Uterus (tissue), 4 donors: ENCODE results near the gene HSD17B8. TPM values are rescaled to one million over a fixed set of nuclear protein-coding genes. Genes with fewer than 3 reads are reported as not detected.

Experiments used
- DNase-seq, 2 donors: peaks; one replicate each; pipeline ENCODE4 v3.0.0-alpha.2; 2019 to 2020
- H3K27ac ChIP-seq, 2 donors: fragments of 200-600 bp; sonication (generic); 1 replicate in 1 of 2; 2 replicates in 1 of 2; pipeline ENCODE4 v1.5.1; 2016 to 2018
- H3K27me3 ChIP-seq, 2 donors: fragments of 200-600 bp; sonication (generic); one replicate each; pipeline ENCODE4 v1.5.1; 2018 to 2019; ENCODE audit warnings: control low read depth in 1 of 2
- H3K36me3 ChIP-seq, 2 donors: fragments of 200-600 bp; sonication (generic); one replicate each; pipeline ENCODE4 v1.5.1; 2019; ENCODE audit warnings: control low read depth in 1 of 2
- H3K4me1 ChIP-seq, 2 donors: fragments of 200-600 bp; sonication (generic); one replicate each; pipeline ENCODE4 v1.5.1; 2018 to 2019; ENCODE audit warnings: control low read depth in 1 of 2
- H3K4me3 ChIP-seq, 2 donors: fragments of 200-600 bp; sonication (generic); 1 replicate in 1 of 2; 2 replicates in 1 of 2; pipeline ENCODE4 v1.5.1; 2018 to 2019; ENCODE audit warnings: mild to moderate bottlenecking in 1 of 2
- H3K9me3 ChIP-seq, 2 donors: fragments of 200-600 bp; sonication (generic); one replicate each; pipeline ENCODE4 v1.5.1; 2019; ENCODE audit warnings: control low read depth in 1 of 2
- POLR2A ChIP-seq, 2 donors: fragments of 450-650 bp; IDR thresholded peaks; one replicate each; pipeline ENCODE4 v1.6.1; 2016; ENCODE audit warnings: antibody characterized with exemption in 2 of 2, mild to moderate bottlenecking in 1 of 2, moderate library complexity in 1 of 2
- intact Hi-C: fragments of 100-400 bp; cut with DNase I; formaldehyde crosslinking; loops from one replicate; pipeline ENCODE4 v1.15.1; 2023; ENCODE audit warnings: low total_unique reads
- total RNA-seq, 4 donors: library from RNA; depleted of rRNA in 3 of 4; stranded (reverse); fragments of >200 nt in 3 of 4; gene quantifications; one replicate each; pipeline versions ENCODE4 v1.1.0 to v1.2.4, GENCODE V29; 2014 to 2023
- TF ChIP-seq, protein P1 (sequence below), 4 experiments: fragments of 200-600 bp in 2 of 4; fragments of 450-650 bp in 2 of 4; sonication (generic) in 2 of 4; IDR thresholded peaks; one replicate each; pipeline ENCODE4 v1.5.1; 2016 to 2019; ENCODE audit warnings: antibody characterized with exemption in 4 of 4, mild to moderate bottlenecking in 2 of 4, moderate library complexity in 1 of 4
- donor health status: DM: yes; HTN: yes; CAD: no.

HSD17B8 gene
- total RNA-seq, 4 donors from 2014 or later: 2.6 to 11.3 (median 5.8) TPM; not detected in 1

DNA sequence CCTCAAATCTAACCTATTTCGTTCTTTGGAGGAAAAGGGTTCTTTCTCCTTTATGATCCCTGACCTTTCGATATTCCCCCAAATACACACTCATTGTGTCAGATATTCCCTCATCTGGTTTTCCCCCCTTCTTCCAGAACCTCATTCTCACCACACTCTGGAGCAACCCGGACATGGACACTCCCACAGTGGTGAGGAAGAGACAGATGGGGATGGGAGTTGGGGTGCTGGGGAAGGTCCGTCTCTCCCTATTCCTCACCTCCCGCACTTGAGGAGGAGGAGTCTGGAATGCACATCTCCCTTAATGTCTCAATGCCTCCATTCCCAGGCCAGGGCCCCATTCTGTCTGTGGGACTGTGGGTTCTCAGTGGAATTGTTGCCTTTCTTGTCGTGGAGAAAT, 2.5 kb upstream of the HSD17B8 start:
- no peak for DNase-seq
- H3K36me3 ChIP-seq: no peaks in the 10 kb centered on the region
- peaks cover 10% of the 10 kb centered on the region in 2 donors for H3K4me1 ChIP-seq
- no peaks in the 10 kb centered on the region for H3K9me3 ChIP-seq
- no peak overlapping the region for H3K27ac ChIP-seq
- H3K4me3 ChIP-seq: peak overlapping the region; percentile 72 to 89
- TF ChIP-seq, protein P1, sequence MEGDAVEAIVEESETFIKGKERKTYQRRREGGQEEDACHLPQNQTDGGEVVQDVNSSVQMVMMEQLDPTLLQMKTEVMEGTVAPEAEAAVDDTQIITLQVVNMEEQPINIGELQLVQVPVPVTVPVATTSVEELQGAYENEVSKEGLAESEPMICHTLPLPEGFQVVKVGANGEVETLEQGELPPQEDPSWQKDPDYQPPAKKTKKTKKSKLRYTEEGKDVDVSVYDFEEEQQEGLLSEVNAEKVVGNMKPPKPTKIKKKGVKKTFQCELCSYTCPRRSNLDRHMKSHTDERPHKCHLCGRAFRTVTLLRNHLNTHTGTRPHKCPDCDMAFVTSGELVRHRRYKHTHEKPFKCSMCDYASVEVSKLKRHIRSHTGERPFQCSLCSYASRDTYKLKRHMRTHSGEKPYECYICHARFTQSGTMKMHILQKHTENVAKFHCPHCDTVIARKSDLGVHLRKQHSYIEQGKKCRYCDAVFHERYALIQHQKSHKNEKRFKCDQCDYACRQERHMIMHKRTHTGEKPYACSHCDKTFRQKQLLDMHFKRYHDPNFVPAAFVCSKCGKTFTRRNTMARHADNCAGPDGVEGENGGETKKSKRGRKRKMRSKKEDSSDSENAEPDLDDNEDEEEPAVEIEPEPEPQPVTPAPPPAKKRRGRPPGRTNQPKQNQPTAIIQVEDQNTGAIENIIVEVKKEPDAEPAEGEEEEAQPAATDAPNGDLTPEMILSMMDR (IDR thresholded peaks at IDR 0.05): no peak
- no peak for TF ChIP-seq POLR2A (IDR thresholded peaks at IDR 0.05)
- H3K27me3 ChIP-seq: no peaks in the 10 kb centered on the region
- intact Hi-C loops: loop anchor here (10.0 kb wide), 1 partner anchor 93 kb away; the partner anchor contains the start of gene RGL2

DNA sequence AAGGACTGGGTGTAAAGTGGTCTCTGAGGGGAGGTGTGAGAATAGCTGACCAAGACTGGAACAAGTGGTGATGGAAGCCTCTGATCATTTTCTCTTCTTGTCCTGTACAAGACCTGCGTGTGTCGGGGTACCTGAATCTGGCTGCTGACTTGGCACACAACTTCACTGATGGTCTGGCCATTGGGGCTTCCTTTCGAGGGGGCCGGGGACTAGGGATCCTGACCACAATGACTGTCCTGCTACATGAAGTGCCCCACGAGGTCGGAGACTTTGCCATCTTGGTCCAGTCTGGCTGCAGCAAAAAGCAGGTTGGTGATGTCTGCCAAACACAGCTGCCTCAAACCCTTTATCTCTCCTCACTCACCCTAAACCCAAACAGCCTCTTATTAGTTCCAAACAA, 1.7 kb upstream of the HSD17B8 start:
- H3K4me3 ChIP-seq: no peak overlapping the region
- H3K27ac ChIP-seq: no peak overlapping the region
- H3K9me3 ChIP-seq: no peaks in the 10 kb centered on the region
- no peaks in the 10 kb centered on the region for H3K27me3 ChIP-seq
- H3K4me1 ChIP-seq: peaks cover 10% of the 10 kb centered on the region in 2 donors
- intact Hi-C loops: loop anchor here (10.0 kb wide), 1 partner anchor 92 kb away; the partner anchor contains the start of gene RGL2
- H3K36me3 ChIP-seq: no peaks in the 10 kb centered on the region
- DNase-seq: no peak
- TF ChIP-seq, protein P1 (IDR thresholded peaks at IDR 0.05): no peak
- no peak for TF ChIP-seq POLR2A (IDR thresholded peaks at IDR 0.05)

DNA sequence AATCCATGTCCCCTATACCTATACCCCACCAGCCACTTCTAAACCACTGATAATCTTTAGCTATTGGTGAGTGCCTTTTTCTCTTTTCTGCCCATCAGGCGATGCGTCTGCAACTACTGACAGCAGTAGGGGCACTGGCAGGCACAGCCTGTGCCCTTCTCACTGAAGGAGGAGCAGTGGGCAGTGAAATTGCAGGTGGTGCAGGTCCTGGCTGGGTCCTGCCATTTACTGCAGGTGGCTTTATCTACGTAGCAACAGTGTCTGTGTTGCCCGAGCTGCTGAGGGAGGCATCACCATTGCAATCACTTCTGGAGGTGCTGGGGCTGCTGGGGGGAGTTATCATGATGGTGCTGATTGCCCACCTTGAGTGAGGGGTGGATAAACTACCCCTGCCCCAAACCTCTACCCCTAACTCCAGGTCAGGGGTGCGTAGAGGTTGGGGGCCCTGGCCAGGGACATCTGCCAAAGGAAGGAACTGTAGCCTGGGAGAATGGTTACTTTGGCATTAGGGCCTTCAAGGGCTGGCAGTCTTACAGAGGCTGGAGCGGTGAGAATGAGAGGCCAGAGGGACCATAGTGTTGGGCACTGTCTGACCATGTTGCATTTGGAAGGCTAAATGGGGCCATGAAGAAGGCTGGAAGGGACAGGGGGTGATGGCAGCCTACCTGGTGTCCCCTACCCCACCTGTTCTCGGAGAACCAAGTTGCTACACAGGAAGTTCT, 851 bp upstream of the HSD17B8 start:
- H3K27ac ChIP-seq: no peak overlapping the region
- no peak for DNase-seq
- no peak for TF ChIP-seq POLR2A (IDR thresholded peaks at IDR 0.05)
- TF ChIP-seq, protein P1 (IDR thresholded peaks at IDR 0.05): no peak
- H3K9me3 ChIP-seq: no peaks in the 10 kb centered on the region
- no peaks in the 10 kb centered on the region for H3K27me3 ChIP-seq
- peaks cover 10% of the 10 kb centered on the region in 2 donors for H3K4me1 ChIP-seq
- H3K36me3 ChIP-seq: no peaks in the 10 kb centered on the region
- H3K4me3 ChIP-seq: no peak overlapping the region
- intact Hi-C loops: loop anchor here (10.0 kb wide), 1 partner anchor 91 kb away; the partner anchor contains the start of gene RGL2

DNA sequence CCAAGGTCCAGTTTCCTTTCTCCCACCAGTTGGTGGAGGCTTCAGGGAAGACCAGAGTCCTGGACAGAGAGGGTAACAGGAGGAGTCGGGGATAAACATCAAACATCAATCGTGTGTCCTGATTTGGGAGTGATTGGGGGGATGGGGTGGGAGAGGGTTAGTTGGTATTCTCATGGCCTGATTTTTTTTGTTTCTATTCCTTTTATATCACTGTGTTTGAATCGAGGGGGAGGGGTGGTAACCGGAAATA, 365 bp upstream of the HSD17B8 start:
- Histone ChIP-seq H3K9me3 (no peaks in the 10 kb centered on the region), H3K4me1 (peaks cover 10% of the 10 kb centered on the region in 2 donors), H3K36me3 (no peaks in the 10 kb centered on the region), H3K4me3 (peak overlapping the region in 1 of 2 donors; percentile 41), H3K27ac (no peak overlapping the region), H3K27me3 (no peaks in the 10 kb centered on the region)
- intact Hi-C loops: loop anchor here (10.0 kb wide), 1 partner anchor 91 kb away; the partner anchor contains the start of gene RGL2
- TF ChIP-seq, protein P1 (IDR thresholded peaks at IDR 0.05): no peak
- no peak for TF ChIP-seq POLR2A (IDR thresholded peaks at IDR 0.05)
- no peak for DNase-seq

DNA sequence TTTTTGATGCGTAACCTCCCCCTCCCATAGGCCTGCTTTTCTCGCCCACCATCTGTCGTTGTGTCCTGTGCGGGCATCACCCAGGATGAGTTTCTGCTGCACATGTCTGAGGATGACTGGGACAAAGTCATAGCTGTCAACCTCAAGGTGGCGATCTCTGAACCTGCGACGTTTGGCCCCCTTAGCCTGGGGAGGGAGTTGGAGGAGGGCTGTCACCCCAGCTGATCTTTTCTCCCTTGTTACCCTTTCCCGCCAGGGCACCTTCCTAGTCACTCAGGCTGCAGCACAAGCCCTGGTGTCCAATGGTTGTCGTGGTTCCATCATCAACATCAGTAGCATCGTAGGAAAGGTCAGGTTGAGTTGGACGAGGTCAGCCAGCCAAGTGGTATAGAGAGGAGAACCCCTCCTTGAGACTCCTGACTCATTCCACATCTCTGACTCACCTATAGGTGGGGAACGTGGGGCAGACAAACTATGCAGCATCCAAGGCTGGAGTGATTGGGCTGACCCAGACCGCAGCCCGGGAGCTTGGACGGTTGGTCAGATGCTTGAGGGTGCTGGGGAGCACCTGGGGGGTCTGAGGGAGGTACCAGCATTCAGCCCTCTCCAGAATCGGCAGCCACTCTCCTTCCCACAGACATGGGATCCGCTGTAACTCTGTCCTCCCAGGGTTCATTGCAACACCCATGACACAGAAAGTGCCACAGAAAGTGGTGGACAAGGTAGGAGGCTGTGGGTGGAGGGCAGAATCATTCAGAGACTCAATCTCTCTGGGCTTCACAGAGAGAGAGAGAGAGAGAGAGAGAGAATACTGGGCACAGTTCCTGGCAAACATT, 954 bp downstream of the HSD17B8 start:
- Histone ChIP-seq H3K9me3 (no peaks in the 10 kb centered on the region), H3K4me3 (peak overlapping the region; percentile 41), H3K36me3 (no peaks in the 10 kb centered on the region), H3K27ac (no peak overlapping the region), H3K4me1 (peaks cover 10% of the 10 kb centered on the region in 2 donors), H3K27me3 (no peaks in the 10 kb centered on the region)
- intact Hi-C loops: loop anchor here (10.0 kb wide), 1 partner anchor 89 kb away; the partner anchor contains the start of gene RGL2
- TF ChIP-seq POLR2A (IDR thresholded peaks at IDR 0.05): no peak
- TF ChIP-seq, protein P1 (IDR thresholded peaks at IDR 0.05): no peak
- DNase-seq: no peak
